GM19043 (cell line): ENCODE measurements around the gene GMEB2.
"Not testable (repeated sequence)": the region's sequence is repeated elsewhere in the genome, so short reads cannot be mapped to it uniquely, and the experiment has no call there.

Experiments used
- ATAC-seq: cut with Tn5 transposase; IDR thresholded peaks from one replicate; pipeline ENCODE4 v1.9.1; 2021; ENCODE audit warnings: low read depth; ENCODE audit not compliant: unreplicated experiment

The GMEB2 gene, protein sequence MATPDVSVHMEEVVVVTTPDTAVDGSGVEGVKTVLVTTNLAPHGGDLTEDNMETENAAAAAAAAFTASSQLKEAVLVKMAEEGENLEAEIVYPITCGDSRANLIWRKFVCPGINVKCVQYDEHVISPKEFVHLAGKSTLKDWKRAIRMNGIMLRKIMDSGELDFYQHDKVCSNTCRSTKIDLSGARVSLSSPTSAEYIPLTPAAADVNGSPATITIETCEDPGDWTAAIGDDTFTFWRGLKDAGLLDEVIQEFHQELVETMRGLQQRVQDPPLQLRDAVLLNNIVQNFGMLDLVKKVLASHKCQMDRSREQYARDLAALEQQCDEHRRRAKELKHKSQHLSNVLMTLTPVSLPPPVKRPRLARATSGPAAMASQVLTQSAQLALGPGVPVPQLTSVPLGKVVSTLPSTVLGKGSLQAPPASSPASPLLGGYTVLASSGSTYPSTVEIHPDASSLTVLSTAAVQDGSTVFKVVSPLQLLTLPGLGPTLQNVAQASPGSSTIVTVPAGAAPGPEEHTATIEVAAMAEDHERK

DNA sequence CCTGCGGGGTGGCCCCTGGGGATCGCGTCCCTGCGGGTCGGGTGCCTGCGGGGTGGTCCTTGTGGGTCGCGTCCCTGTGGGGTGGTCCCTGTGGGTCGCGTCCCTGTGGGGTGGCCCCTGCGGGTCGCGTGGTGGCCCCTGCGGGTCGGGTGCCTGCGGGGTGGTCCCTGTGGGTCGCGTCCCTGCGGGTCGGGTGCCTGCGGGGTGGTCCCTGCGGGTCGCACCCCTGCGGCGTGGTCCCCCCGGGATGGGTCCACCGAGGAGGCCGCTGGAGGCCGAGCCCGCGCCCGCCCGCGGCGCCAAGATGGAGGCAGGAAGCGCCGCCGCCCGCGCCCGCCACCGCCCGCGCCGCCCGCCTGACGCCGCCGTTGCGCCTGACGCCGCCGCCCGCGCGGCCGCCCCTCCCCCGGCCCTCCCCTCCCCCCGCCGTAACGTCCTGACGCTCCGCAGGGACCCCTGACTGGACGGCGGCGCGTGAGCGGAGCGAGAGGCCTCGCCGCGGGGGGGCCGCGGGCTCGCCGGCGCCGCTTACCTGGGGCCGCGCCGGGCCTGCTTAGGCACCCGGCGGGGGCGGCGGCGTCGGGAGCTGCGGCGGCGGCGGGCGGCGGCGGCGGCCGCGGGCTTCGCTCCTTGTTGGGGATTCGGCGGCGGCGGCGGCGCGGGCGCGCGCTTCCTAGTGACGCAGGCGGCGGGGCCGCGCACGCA lies at the start of gene GMEB2:
TSS of gene GMEB2 (minus strand) at position 678 of the 705 bp plus-strand sequence. CDS start 7,704 bp downstream, outside the sequence.
- no peak for ATAC-seq

DNA sequence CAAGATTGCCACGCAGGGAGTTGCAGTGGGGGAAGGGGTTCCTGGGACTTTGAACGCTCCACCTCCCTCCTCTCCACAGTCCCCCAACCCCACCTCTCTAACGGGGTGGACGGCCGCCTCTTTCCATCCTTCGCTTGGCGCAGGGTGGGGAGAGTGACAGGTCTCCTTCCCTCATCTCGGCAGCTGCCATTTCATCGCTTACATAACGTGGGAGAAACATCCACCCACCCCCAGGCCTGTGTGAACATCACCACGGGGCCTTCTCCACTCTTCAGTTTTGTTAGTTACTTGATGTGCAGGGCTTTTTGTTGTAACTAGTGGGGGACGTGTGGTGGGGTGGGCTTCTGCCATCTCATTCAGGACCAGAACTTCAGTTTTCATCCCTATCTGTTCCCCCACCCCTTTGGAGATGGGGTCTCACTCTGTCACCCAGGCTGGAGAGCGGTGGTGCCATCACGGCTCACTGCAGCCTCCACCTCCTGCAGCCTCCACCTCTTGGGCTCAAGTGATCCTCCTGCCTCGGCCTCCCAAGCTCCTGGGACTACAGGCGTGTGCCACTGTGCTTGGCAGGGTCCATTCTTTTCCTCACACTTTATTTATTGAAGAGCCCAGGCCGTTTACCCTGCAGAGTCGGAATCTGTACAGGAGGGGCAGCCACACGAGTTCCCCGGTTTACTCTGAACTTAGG lies 48.9 kb upstream of the GMEB2 start:
- no peak for ATAC-seq

DNA sequence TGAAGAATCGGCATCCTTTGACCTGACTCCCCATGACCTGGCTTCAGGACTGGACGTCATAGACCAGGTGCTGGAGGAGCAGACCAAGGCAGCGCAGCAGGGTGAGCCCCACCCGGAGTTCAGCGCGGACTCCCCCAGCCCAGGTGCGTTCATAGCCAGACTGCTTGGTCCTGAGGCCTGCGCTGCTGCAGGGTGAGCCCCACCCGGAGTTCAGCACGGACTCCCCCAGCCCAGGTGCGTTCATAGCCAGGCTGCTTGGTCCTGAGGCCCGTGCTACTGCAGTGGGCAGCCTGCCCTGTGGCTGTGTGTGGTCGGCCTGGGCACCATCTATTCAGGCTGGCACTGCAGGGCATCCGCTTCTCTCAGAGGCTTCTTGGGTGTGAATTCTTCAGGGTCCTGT lies 47.0 kb upstream of the GMEB2 start:
- ATAC-seq = no peak

DNA sequence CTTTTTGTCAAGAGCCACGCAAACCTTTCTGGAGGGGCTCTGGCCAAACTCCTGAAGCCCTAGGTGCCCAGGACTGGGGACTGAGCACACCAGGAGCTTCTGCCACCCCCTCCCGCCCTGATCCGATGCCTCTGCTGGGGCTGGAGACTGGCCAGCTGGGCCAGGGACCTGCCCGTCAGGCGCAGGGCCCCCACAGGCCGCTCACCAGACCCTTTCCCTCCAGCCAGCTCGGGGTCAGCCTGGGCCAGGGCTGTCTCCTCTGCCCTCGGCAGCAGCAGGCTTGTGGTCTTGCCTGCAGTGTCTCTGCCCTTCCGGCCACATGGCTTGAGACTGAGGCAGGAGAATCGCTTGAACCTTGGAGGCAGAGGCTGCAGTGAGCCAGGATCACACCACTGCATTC lies 45.8 kb upstream of the GMEB2 start:
- no peak for ATAC-seq

DNA sequence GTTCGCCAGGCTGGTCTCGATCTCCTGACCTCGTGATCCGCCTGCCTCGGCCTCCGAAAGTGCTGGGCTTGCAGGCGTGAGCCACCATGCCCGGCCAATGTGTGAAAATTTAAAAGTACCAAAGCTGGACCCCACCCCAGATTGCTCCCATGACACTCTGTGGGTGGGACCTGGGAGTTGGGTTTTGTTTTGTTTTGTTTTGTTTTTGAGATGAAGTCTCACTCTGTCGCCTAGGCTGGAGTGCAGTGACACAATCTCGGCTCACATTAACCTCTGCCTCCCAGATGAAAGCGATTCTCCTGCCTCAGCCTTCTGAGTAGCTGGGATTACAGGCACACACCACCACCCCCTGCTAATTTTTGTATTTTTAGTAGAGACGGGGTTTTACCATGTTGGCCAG lies 44.8 kb upstream of the GMEB2 start:
- not testable (repeated sequence) for ATAC-seq

DNA sequence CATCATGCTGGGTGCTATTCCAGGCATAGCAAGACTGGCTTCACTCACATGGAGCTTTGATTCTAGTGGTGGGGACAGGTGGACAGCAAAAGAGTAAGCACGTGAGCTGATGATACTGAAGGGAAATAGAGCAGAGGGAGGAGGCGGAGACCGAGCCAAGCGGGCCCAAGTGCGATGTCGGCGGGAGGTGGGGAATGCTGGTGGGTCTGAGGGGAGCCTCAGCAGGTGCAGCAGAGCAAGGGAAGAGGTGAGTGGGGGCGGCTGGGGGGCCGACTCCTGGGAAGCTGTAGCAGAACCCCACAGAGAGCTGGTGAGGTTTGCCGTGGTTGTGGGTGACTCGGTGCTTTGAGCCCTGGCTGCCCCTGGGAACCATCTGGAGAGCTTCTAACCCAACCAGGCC lies 41.5 kb upstream of the GMEB2 start:
- no peak for ATAC-seq

DNA sequence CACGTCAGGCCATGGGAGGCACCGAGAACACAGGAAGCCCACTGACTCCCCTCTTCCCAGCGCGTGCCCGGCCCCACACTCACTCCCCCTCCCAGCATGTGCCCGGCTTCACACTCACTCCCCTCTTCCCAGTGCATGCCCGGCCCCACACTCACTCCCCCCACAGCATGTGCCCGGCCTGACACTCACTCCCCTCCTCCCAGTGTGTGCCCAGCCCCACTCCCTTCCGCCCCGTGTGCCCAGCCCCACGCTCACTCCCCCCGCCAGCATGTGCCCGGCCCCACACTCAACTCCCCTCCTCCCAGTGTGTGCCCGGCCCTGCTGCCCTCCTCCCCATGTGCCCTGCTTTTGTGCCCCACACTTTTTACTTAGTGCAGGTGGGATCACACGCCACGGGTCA lies 41.0 kb upstream of the GMEB2 start:
- ATAC-seq = no peak

DNA sequence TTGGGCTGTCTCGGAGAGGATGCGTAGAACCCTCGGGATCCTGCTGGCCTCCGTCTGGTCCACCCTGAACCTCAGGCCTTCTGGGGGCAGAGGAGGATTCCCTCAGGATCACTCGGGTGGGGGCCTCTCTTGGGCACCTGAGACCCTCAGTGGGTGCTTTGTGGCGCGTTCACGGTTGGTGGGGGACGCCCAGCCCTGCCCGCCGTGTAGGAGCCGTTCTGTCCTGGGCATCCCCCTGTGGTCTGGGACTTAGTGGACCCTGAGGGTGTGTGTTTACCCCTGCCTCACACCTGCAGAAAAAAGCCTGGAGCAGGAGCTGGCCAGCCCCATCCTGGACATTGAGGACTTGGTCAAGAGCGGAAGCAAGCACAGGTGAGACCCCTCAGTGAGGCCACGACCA lies 38.8 kb upstream of the GMEB2 start:
- ATAC-seq = no peak

DNA sequence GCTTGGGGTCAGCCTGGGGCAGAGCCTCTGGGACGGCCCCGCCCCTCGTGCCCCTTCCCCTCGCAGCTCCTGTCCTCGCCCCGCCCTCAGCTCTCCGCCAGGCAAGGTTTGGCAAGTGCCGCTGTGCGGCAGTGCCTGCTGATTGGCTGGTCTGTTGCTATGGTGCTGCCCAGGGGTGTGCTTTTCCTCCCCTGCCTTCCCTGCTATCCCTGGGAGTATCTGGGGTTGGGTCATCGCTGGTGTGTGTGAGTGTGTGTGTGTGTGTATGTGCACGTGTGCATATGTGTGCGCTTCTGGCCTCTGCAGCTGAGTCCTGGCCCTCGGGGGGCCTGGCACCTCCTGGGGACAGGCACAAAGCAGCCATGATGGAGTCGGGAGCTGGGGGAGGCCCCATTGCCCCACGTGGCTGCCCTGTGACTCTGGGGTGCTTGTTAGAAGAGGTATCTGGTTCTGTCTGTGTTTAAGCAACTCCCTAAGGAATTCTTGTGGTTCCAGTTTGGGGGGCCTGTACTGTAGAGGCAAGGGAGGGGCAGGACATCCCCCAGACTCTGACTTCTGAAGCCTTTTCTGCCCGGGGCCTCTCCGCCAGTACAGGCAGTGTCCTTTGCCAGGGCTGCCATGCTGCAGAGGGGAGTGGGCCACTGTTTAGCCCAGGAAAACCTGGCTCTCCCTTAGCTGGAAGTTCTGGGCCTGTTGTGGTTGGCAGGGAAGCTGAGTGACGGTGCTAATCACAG lies 38.1 kb upstream of the GMEB2 start:
- no peak for ATAC-seq

DNA sequence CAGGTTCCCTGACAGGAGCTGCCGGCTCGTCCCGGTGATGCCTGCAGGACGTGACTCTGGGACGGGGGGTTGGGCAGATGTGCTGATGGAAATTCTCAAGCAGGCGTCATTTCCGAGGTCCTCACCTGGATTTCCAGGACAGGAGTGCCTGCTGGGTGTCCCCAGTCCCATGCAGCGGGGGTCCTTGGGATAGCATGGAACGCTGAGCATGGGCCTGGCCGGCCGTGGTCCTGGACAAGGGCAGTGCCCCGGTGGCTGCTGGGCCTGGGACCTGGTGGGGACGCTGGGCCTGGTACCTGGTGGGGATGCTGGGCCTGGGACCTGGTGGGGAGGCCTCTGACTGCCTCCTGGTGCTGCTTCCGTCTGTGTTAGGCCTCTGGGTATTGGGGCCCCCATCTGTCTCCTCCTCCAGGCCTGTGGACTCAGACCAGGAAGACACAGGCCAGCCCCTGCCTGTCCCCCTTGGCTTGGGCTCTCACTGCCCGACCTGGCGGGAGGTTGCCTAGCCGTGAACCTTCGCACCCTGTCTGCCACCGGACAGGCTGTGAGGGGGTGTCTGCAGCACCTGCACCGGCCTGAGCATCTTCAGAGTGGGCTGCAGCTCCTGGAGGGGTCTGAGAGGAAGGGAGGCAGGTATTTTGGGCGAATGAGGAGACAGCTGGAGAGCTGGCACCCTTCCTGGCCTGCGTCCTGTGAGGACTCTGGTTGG lies 37.4 kb upstream of the GMEB2 start:
- no peak for ATAC-seq

DNA sequence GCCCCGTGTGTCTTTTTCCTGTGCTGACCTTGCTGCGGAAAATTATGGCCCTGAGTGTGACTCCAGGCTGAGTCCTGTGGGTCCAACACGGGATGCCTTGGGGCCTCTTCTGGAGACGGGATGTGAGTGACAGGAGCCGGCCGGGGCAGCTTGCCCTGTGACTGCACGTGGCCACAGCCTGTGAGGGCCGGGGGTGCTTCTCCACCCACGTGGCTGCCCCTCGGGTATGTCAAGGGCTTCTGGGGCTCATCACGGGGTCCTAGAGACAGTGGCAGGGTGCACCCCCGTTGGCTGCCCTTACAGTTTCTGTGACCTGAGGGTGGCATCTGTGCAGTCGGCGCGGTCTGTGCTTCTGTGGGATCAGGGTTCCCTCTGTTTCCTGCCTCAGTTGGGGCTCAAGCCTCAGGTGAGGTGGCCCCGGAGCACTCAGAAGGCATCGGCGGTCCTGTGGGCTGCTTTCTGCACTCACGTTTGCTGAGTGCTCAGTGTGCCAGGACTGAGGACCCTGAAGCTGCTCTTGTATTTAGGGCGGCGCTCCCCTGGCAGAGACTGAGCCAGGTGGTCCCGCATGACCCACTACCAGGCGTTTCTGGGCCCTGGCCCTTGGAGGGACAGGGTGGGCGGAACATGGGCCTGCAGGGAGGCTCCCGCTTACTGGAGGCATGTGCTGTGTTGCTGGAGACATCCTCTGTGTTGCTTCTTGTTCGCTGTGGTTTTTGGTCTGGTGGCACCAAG lies 36.6 kb upstream of the GMEB2 start:
- ATAC-seq = no peak

DNA sequence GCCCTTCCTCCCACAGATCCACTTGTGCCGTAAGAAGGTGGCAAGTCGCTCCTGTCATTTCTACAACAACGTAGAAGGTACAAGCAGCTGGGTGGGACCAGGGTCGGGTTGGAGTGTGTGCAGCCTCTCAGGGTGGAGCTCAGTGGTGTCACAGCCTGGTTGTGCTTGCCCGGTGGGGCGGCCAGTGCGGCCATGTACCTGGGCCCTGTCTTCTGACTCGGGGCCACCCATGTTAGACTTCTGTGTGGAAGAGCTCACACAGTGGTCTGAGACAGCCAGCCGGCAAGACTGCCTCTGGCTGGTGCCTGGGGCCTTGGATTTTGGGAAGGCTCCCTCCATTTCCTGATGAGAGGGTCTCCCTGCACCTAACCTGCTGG lies 35.9 kb upstream of the GMEB2 start:
- no peak for ATAC-seq

DNA sequence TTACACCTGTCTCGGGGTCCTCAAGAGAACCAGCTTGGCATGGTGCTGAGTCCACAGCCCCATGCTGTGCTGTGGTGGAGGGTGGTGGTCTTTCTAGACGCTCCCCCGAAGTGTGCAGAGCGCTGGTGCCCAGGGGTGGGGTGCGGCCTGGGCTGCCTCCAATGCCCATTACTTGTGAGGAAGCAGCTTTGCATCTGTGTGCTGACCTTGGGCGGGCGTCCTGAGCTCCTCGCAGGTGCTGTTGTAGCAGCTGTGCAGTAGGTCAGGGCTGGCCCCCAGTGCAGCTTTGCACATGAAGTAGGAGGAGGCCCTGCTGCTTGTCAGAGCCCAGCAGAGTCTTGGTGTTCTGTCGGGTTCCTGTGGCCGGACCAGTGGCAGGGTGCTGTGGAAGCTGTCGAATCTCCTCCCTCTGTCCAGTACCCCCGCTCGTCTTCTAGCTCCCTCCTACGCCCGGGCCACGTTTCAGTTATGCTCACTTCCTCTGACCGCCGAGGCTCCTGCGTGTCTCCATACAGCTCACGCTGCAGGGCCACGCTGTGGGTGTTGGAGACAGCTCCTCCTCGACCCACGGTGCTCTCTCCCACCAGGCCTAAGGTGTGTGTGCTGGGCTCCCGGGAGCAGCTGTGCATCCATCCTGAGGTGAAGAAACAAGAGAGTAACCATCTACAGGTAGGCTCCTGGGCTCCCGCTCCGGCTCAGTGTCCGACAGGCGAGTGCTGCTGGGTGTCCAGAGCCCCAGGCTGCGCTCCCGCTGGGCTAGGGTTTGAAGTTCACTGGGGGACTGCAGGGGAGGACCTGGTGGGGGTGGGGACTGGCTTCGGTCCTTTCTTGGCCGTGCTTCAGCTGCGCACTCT lies 35.3 kb upstream of the GMEB2 start:
- ATAC-seq = no peak

DNA sequence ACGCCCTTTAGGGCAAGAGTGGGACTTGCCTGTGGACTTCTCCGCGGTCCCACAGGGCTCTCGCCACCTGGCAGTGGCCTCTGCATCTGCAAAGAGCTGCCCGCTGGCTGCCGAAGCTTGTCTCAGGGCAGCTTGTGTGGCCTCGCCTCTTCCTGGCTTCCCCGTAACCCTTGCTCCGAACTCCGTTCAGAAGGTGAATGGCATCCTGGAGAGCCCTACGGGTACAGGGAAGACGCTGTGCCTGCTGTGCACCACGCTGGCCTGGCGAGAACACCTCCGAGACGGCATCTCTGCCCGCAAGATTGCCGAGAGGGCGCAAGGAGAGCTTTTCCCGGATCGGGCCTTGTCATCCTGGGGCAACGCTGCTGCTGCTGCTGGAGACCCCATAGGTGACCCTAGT lies 34.2 kb upstream of the GMEB2 start:
- no peak for ATAC-seq

DNA sequence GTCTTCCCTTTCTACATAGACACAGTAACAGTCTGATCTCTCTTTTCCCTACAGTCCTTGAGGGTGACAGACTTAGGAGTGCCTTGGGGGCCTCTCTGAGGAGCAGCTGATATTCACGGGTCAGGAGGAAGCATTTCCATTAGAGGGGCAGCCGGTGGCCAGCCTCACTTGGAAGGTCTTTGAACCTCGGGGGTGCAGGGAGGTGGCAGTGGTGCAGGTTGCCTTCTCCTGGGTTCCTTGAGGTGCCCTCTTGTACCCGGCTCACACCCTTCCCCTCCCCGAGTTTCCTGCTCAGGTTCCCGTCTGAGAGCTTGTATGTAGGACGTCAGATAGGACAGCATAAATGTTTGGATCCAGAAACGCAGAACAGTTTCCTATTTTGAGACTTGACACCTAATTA lies 33.7 kb upstream of the GMEB2 start:
- no peak for ATAC-seq

DNA sequence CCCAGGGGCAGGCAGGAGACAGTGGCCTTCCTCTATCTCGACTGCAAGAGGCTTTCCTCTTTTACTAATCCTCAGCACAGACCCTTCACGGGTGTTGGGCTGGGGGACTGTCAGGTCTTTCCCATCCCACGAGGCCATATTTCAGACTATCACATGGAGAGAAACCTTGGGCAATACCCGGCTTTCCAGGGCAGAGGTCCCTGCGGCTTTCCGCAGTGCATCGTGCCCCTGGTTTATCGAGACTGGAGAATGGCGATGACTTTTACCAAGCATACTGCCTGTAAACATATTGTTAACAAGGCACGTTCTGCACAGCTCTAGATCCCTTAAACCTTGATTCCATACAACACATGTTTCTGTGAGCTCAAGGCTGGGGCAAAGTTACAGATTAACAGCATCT lies 33.3 kb upstream of the GMEB2 start:
- ATAC-seq = not testable (repeated sequence)

DNA sequence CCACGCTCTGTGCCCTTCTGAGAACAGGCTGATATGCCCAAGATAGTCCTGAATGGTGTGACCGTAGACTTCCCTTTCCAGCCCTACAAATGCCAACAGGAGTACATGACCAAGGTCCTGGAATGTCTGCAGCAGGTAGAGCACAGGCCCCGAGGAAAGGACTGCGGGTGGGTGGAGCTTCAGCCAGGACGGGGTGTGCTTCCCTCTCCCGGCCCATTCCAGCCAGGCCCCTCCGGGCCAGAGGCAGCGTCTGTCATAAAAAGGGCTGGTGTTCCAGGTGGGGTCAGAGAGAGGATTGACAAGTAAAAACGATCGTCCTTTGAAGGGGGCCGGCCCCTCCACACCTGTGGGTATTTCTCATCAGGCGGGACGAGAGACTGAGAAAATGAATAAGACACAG lies 32.5 kb upstream of the GMEB2 start:
- ATAC-seq = no peak

DNA sequence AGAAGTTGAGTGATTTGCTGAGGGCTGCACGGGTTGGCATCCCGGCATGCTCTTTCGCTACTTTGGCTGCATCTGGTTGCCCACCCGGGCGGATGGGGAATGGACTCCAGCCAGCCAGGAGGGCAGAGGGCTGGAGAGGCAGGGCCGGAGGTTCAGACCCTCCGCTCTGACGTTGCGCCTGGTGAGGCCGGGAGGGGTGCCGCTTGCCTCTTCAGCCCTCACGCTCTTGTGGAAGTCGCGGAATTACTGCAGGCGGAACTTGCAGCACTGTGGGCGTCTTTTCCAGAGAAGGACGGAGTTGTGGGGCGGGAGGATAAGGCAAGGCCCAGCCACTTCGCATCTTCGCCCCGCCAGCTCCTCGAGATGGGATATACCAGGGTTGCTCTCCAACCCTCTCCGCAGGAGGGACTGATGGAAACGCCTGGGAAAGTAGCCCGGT lies 31.9 kb upstream of the GMEB2 start:
- no peak for ATAC-seq
